Measurements from ENCODE around the gene JOSD2.

The JOSD2 gene, protein sequence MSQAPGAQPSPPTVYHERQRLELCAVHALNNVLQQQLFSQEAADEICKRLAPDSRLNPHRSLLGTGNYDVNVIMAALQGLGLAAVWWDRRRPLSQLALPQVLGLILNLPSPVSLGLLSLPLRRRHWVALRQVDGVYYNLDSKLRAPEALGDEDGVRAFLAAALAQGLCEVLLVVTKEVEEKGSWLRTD

DNA sequence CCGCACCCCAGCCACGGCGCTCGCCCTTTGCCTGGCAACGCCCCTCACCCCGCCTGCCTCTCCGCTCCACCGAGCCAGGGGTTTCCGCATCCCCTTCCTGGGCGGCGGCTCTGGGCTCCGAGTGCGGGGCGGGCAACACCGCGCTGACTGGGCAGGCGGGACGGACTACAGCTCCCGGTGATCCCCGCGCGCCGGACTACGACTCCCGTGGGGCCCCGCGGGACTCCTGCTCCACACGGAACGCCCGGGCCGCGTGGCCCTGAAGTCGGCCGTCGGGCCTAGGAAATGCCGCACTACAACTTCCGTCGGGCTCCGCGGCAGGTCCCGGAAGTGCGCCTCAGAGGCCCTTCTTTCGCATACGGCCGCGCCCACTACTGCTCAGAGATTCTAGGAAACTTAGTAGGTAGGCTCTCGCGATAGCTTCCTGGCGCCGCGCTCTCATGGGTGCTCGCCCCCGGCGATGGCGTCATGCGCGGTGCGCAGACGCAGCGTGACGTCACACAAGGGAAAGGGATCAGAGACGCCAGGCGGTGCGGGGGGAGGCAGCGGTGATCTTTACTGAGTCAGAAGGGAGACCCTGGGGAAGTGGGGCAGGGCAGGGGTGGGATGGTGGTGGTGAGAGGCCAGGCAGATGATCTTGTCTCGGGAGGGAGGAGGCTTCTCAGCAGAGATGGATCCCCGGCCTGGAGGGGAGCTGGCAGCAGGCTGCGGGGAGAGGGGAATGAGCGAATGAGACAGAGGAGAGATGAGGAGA is at the start of gene JOSD2:
TSS of gene JOSD2 (minus strand) at position 123 of the 754 bp plus-strand sequence. CDS start 760 bp downstream, outside the sequence.
- DNase-seq (ENCODE audit: low read depth, low spot score) = peak; percentile 96

DNA sequence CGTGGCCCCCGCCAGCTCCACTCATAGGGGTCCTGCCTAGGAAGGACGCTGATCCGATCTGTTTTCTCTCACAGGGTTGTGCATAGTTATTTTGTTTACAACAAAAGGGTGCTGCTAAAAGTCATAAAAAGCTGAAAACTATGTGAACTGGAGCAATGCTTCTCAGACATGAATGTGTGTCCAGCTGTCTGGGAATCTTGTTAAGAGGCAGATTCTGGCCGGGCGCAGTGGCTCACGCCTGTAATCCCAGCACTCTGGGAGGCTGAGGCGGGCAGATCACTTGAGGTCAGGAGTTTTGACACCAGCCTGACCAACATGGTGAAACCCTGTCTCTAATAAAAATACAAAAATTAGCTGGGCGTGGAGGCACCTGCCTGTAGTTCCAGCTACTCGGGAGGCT is 48.6 kb upstream of the JOSD2 start:
- no peak for DNase-seq (ENCODE audit: low read depth, low spot score)

DNA sequence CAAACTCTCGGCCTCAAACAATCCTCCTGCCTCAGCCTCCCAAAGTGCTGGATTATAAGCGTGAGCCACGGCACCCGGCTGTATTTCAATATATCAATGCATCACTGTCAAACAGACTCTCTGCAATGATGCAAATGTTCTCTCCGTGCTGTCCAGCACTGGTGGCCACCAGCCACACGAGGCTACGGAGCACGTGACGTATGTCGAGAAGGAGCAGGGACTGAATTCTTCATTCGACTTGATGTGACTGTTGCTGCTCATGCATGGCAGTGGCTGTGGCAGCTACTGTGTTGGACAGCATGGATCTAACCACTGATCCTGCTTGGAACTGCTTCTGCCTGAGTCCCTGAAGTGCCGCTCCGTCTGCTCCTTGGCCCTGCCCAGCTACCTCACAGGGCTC is 47.5 kb upstream of the JOSD2 start:
- DNase-seq (ENCODE audit: low read depth, low spot score) = no peak

DNA sequence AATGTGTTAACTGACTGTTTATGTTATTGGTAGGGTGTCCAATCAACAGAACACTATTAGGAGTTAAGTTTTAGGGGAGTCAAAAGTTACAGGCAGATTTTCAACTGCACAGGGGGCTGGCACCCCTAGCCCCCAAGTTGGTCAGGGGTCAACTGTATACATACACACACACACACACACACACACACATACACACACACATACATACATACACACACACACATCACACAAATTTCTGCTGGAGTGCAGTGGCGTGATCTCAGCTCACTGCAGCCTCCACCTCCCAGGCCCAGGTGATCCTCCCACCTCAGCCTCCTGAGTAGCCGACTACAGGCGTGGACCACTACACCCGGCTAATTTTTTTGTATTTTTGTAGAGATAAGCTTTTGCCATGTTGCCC is 47.0 kb upstream of the JOSD2 start:
- no peak for DNase-seq (ENCODE audit: low read depth, low spot score)

DNA sequence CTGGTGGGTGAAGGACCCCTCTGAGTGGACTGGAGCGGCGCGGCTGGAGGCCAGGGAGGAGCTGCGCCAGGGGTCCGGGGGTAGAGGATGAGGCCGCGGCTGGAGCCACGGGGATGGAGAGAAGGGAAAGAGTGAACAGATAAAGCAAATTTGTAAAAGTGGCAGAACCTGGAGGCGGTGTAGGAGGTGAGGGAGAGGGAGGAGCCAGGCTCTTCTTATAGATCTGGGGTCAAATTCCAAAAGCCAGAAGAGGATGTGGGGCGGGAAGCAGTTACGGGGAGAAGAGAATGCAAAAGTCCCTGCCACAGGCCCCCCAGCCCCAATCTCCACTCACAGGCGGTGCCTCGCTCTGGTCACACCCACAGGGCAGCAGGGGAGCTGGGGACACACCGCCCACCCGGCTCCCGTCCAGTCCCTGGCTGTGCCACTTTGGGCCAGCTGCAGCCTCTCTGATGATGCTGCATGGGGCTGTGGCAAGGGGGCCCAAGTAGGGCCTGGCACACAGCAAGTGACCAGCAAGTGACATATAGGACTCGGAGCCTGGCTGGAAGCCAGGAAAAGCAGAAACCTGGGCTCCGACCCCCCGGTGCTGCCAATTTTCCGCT is 46.1 kb upstream of the JOSD2 start:
- no peak for DNase-seq (ENCODE audit: low read depth, low spot score)

DNA sequence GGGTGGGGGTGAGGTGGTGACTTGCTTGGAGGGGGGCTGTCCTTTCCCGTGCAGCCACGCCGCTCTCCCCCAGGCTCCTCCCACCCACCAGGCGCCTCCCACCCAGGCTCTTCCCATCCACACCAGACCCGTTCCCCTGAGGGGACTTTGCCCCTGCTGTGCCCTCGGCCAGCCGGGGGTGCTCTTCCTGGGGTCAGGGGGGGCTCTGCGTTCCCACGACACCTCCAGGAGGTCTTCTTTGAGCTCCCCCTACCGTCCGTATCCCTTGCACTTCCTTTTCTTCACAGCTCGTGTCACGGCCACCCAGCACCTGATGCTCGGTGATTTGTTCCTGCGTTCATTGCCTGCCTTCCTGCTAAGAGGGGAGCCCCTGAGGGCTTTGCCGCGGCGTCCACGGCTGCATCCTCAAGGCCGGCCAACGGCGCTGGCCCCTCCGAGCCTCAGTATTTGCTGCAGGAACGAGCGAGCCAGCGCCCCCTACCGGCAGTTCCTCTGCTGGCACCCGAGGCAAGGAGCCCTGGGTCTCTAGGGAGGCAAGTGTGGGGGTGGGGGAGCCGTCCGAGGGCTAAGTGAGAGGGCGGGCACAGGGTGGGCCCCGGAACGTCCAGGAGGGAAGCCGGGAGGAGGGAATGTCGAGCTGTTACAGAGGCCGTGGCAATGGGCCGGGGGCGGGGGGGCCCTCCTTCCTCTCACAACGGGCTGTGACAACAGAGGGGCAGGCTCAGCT is 45.5 kb upstream of the JOSD2 start:
- peak; percentile 54 for DNase-seq (ENCODE audit: low read depth, low spot score)

DNA sequence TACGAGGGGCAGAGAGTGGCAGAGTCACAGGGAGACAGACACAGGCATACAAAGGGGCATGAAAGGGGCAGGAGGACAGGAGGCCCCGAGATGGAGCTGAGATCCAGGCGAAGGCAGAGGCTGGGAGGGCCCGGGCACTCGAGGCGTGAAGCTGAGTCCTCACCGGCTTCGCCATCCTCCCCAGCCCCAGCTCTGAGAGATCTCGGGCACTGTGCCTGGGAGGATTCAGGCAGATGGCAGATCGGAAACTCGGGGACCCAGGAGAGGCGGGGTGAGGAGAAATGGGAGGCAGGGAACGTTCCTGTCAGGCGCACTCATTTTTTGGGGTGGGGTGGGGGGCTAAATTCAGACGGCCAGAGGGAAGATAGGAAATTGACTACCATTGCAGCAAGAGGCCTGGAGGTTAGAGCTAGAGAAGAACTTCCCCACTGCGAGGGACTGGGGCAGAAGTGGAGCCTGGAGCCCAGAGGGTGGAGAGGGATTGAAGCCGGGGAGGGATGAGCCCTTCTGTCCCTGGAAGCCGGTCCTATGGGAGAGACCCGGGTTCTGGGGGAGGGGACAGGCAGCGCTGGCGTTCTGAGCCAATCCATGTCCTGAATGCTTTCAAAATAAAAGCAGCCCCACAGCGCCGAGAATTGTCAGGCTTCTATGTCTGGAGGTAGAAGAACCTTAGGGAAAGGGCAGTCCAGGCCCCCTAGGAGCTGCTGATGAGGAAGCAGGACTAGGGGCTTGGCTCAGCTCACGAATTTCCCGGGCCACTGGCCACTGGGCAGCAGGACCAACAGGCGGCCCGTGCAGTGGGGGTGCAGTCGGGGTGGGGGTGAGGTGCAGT is 44.7 kb upstream of the JOSD2 start:
- no peak for DNase-seq (ENCODE audit: low read depth, low spot score)

DNA sequence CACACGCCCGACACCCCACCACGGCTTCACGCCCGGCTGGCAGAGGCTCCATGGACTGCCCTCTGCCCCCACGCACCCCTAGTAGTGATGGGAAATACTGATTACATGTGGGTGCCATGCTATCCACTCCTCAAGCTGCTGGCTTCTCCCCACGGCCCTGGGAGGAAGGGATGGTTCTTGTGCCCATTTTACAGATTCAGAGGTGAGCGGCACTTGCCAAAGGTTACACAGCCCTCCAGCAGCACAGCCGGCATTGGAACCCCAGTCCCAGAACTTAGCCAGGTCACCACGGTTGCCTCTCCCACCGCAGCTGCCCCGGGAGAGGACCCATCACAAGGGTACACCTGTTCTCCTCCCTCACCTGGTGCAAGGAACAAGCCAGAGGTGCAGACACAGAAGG is 44.0 kb upstream of the JOSD2 start:
- DNase-seq (ENCODE audit: low read depth, low spot score) = no peak

DNA sequence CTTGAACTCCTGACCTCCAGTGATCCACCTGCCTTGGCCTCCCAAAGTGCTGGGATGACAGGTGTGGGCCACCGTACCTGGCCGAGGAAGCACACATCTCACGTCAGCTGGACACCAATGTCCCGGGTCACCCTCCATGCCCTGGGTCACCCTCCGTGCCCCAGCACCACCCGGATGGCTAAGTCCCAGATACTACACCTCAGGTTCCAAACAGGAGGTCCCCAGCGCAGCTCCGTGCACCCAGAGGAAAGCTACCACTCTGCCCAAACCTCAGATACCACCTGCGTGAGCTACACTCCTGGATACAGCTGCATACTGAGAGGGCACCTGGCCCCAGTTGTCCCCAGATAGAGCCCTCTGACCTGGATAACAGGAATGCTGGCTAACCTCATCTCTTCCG is 43.2 kb upstream of the JOSD2 start:
- no peak for DNase-seq (ENCODE audit: low read depth, low spot score)

DNA sequence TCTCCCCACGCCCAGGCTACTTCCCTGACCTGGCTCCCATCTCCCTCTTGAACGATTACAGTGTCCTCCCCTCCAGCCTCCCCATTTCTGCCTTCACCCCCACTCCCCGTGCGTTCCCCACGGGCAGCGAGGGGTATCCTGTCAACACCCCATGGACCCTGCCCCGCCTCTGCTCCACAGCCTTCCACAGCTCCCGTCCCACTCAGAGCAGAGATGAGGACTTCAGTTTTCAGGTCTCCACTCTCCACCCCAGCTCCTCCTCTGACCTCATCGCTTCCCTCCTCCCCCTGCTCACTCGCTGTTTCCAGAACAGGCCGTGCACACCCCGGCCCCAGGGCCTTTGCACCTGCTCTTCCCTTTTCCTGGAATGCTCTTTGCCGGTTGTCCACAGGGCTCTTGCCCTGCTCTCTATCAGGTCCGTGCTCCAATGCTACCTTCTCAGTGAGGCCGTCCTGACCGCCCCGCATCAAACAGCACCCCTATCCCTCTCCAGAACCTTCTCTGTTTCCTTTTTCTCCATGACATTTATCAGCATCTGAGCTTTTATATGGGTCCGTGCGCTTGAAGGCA is 42.2 kb upstream of the JOSD2 start:
- DNase-seq (ENCODE audit: low read depth, low spot score) = no peak

DNA sequence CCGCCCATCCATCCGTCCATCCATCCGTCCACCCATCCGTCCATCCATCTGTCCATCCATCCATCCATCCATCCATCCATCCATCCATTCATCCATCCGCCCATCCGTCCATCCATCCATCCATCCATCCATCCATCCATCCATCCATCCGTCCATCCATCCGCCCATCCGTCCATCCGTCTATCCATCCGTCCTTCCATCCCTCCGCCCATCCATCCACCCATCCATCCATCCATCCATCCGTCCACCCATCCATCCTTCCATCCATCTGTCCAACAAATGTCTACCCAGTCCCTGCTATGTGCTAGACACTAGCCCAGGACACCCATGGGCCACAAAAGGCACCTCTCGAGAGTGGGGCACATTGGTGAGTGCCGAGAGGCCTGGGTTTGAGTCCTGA is 41.5 kb upstream of the JOSD2 start:
- no peak for DNase-seq (ENCODE audit: low read depth, low spot score)

DNA sequence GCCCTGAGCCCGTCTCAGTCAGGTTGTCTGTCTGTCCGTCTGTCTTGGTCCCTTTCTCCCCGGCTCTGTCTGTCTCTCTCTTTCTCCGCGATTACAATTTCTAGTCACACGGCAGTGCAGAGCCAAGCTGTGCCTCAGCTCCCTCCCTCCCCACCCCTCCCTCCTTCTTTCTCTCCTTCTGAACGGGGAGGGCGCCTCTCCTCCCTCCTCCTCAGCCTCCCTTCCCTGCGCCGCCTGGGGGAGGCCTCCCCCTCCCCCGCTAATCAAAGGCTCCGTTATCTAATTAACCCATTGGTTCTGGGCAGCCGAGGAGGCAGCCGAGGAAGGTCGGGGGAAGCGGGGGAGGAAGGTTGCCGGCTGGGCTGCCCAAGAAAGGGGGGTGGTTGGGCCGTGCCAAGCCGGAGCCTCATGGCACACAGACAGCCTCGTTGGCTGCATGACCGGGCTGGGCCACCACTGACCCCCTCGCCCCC is 40.8 kb upstream of the JOSD2 start:
- DNase-seq (ENCODE audit: low read depth, low spot score) = no peak

DNA sequence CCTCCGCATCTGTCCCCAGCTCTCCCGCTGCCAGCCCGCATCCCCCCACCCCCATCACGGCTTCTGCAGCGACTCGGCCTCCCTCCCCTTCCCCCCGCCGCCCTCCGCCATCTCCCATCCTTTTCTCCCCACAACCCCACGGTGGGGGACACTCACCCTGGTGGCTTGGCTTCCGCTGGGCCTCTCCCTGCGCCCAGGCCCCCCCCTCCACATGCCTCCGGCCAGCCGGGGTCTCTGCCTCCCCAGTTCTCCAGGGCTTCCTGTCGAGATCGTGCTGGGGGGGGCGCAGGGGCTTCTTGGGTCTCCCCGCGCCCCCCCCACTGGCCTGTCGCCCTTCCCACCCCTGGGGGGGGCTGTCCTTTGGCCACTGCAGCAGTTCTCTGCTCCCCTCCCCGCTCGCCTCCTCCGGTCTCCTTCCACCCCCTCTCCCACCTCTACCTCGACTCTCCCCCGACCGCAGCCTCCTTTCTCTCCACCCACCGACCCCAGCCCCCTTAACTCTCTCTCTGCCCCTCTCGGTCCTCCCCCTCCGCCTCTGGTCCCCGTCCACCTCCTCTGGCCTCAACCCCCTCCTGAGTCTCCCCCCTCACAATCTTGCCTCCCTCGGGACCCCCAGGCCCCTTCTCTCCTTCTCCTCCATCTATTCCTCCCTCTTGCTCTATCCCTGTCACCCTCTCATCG is 40.2 kb upstream of the JOSD2 start:
- no peak for DNase-seq (ENCODE audit: low read depth, low spot score)

DNA sequence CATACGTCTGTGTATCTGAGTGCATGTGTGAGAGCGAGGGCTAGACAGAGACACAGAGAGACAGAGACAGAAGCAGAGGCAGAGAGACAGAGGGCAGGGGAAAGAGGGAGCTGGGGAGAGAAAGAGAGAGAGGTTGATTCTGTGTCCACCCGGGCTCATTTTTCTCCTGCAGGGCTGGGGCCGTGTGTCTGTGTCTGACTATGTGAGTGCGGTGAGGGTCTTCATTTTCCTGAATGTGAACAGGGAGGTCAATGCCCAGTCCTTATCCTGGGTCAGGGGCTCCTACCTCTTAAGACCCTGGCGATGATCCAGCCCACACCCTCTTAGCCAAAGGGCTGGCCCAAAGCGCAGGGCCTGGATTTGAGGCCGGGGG is 39.6 kb upstream of the JOSD2 start:
- DNase-seq (ENCODE audit: low read depth, low spot score) = no peak

DNA sequence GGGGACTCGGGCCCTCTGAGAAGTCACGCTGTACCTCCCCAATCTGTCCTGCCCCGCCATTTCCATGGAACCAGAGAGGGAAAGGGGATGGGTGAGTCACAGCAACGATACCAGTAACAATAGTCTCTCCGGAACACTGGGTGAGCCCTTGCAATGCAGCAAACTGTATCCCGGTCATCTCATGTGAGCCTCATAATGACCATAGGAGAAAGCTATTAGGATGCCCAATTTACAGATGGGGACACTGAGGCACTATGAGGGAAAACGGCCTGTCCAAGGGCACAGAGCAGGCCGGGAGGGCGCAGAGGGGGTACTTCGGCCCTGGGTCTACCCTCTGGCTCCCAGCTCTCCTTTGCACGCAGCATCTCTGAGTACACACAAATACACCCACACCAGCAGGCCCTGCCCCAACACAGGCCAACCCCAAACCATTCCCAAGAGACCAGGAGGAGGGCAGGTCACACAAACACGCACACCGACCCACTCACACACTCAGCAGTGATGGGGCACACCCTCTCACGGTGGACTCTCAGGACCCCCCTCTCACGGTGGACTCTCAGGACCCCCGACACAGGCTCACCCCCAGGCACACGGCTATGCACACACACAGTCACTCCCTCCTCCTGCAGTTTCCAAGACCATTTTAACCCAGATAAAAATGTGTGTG is 39.1 kb upstream of the JOSD2 start:
- DNase-seq (ENCODE audit: low read depth, low spot score) = no peak

DNA sequence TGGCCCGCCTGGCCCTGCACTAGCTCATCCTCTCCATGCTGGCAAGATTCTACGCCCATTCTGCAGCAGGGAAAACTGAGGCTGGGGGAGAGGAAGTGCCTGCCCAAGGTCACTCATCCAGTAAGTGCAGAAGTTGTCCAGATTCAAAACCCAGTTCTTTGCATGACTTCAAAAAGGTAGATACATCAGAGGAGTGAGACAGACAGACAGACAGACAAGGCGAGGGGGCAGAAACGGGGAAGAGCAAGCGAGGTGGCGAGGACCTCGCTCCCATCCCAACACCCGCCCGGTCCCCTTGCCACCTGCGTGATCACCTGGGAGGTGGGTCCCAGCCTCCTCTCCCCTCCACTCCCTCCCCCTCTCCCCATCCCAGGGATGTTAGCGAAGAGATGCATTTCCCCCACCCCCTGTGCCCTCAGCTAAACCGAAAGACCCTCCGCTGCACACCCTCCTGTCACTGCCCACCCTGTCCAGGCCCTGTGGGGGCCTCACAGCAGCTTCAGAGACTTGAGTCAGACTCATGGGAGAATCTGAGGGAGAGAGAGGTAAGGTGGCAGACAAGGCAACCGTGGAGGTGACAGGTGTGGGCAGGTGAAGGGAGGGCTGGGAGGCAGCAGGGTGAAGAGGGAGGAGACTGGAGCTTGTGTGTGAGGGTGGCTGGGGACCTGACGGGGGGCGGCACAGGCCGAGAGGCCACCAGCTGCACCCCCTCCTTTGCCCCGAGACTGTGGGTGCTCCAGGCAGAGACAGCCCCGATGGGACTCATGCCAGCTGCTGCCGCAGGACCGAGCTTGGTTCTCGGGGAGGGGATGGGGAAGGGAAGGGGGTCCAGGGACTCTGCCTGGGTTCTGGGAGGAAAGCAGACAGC is 38.3 kb upstream of the JOSD2 start:
- no peak for DNase-seq (ENCODE audit: low read depth, low spot score)

DNA sequence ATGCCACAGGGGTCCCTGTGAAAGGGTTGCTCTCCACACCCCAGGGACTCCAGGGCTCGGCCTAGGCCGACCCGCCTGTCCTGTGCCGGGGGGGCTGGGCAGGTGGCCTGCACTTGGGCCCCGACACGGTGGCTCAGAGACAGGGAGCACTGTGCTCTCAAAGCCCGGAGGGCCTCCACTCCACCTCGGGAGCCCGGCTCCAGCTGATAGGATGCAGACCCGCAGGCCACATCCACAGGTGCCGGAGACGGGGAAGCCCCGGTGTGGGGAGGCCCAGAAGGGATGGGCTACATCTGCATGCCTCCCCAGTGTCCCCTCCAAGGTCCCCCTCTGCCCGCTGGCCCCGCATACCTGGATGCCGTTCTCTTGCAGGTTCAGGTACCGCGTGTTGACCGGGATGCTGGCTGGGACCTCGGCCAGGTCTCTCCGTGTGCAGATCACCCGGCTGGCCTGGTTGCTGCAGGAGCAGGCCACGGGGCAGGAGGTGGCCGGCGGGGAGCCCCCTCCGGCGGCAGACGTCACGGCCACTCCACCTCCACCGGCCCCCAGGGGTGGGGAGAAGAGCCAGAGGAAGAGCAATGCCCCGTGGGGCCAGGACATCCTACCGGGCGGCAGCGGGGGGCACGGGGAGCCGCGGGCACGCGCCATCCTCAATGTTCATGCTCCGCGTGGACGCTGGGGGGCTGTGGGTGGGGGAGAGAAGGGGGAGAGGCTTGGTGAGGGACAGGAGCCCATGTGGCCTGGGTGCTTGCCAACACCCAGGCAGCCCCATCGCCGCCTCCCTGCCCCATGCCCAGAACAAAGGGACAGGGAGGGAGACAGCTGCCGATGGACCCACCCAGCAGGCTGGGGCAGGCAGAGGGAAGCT is 37.4 kb upstream of the JOSD2 start:
- no peak for DNase-seq (ENCODE audit: low read depth, low spot score)
